ENCODE measurements around the gene PFKFB1. TPM values are rescaled to one million over a fixed set of nuclear protein-coding genes. Genes with fewer than 3 reads are reported as not detected.
"Not testable (repeated sequence)": the region's sequence is repeated elsewhere in the genome, so short reads cannot be mapped to it uniquely, and the experiment has no call there.

The PFKFB1 gene
- total RNA-seq, 1 experiment from 2014 or later = not detected

GRCh38 chrX:54995621-54996020 lies 1.6 kb upstream of the PFKFB1 start:
- in situ Hi-C loops (cut with HindIII; ENCODE audit: low pct_unique_long_range_greater_than_20kb, low sequenced_read_pairs) = no loop called here
- DNase-seq (ENCODE audit: low read depth) = no peak

- no peak for DNase-seq (ENCODE audit: low read depth)
- in situ Hi-C loops (cut with HindIII; ENCODE audit: low pct_unique_long_range_greater_than_20kb, low sequenced_read_pairs) = no loop called here
Observed at GRCh38 chrX:54994668-54995351, 822 bp upstream of the PFKFB1 start.

DNA sequence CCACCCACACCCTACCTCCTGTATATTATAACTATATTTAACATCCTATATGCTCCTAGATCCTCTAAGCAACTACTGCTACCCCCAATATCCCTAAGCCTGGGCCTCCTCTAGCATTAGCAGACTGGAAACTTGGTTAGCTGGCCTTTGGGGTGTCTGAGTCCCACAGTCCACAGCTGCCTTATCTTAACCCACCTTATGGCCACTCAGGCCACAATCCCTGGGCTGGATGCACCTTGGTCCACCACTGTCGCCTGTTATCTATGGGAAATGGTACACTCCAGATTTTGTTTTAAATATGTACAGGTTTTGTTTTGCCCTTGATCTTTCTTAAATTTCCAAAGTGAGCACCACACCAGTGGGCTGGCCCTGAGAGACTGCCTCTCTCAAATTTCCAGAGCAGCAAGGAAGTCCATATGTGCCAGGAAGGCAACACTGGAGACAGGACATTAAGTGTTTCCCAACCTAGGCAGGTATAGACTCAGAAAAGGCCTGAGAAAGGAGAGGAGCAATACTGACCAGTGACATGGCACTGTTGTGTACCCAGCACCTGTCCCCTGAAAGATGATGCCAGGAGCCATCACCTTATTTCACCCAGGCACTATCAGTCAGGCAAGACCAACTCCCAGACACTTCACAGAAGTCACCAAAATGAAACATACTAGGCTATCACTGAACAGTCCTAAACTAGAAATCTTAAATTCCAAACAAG lies 921 bp downstream of the PFKFB1 start:
- DNase-seq (ENCODE audit: low read depth) = no peak
- in situ Hi-C loops (cut with HindIII; ENCODE audit: low pct_unique_long_range_greater_than_20kb, low sequenced_read_pairs) = no loop called here

GRCh38 chrX:54991706-54992105 lies 2.3 kb downstream of the PFKFB1 start:
- in situ Hi-C loops (cut with HindIII; ENCODE audit: low pct_unique_long_range_greater_than_20kb, low sequenced_read_pairs) = no loop called here
- DNase-seq (ENCODE audit: low read depth) = no peak

DNA sequence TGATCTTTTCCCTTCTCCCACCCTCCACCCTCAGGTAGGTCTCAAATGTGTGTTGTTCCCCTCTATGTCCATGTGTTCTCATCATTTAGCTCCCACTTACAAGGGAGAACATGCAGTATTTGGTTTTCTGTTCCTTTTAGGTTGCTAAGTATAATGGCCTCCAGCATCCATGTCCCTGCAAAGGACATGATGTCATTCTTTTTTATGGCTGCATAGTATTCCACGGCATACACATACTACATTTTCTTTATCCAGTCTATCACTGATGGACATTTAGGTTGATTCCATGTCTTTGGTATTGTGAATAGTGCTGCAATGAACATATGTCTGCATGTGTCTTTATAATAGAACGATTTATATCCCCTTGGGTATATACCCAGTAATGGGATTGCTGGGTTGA lies 10.7 kb downstream of the PFKFB1 start:
- in situ Hi-C loops (cut with HindIII; ENCODE audit: low pct_unique_long_range_greater_than_20kb, low sequenced_read_pairs); DNase-seq (ENCODE audit: low read depth): not testable (repeated sequence)

- in situ Hi-C loops (cut with HindIII; ENCODE audit: low pct_unique_long_range_greater_than_20kb, low sequenced_read_pairs) = no loop called here
- DNase-seq (ENCODE audit: low read depth) = no peak
Observed at GRCh38 chrX:54980334-54980733, 13.7 kb downstream of the PFKFB1 start.

- in situ Hi-C loops (cut with HindIII; ENCODE audit: low pct_unique_long_range_greater_than_20kb, low sequenced_read_pairs) = no loop called here
- DNase-seq (ENCODE audit: low read depth) = no peak
Observed at GRCh38 chrX:54979432-54979831, 14.6 kb downstream of the PFKFB1 start.

DNA sequence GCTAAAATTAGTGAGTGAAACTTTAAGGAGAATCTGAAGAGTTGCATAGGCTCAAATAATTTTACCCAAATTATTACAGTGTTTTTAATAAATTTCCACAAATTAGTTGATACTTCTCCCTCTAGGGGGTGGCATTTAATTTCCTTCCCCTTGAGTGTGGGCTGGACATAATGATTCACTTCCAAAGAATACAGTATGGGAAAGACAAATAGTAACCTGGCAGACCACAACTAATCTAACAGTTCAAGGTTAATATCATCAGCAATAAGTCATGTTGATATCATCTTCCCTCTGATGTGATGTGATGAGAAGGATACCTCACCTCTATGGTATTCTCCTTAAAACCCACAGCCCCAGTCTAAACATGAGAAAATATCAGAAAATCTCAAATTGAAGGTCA lies 15.5 kb downstream of the PFKFB1 start:
- in situ Hi-C loops (cut with HindIII; ENCODE audit: low pct_unique_long_range_greater_than_20kb, low sequenced_read_pairs) = no loop called here
- no peak for DNase-seq (ENCODE audit: low read depth)

- in situ Hi-C loops (cut with HindIII; ENCODE audit: low pct_unique_long_range_greater_than_20kb, low sequenced_read_pairs) = no loop called here
- DNase-seq (ENCODE audit: low read depth) = no peak
Observed at GRCh38 chrX:54977387-54977786, 16.6 kb downstream of the PFKFB1 start.

GRCh38 chrX:54964766-54965497 lies 29.1 kb downstream of the PFKFB1 start:
- DNase-seq (ENCODE audit: low read depth) = no peak
- in situ Hi-C loops (cut with HindIII; ENCODE audit: low pct_unique_long_range_greater_than_20kb, low sequenced_read_pairs) = no loop called here

- DNase-seq (ENCODE audit: low read depth) = no peak
- in situ Hi-C loops (cut with HindIII; ENCODE audit: low pct_unique_long_range_greater_than_20kb, low sequenced_read_pairs) = no loop called here
Observed at GRCh38 chrX:54961750-54962149, 32.2 kb downstream of the PFKFB1 start.

- in situ Hi-C loops (cut with HindIII; ENCODE audit: low pct_unique_long_range_greater_than_20kb, low sequenced_read_pairs) = no loop called here
- no peak for DNase-seq (ENCODE audit: low read depth)
Observed at GRCh38 chrX:54950730-54951375, 43.1 kb downstream of the PFKFB1 start.

DNA sequence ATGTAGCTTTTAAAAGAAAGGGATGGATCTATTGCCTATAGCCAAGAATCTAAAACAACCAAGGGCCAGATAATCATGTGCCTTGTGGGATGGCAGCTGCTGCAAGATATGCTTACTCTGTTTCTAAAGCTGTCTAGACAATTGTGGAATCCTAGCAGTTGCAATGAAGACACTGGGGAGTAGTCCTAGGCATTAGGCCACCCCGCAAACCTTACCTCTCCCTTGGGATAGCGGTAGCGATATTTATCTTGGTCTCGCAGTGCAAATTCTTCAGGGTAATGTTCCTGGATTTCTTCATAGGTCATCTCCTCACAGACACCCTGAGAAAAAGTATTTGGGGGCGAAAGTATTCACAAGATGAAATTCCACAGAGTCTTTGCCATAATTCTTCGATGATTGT lies 48.8 kb downstream of the PFKFB1 start:
- DNase-seq (ENCODE audit: low read depth) = no peak
- in situ Hi-C loops (cut with HindIII; ENCODE audit: low pct_unique_long_range_greater_than_20kb, low sequenced_read_pairs) = no loop called here

DNA sequence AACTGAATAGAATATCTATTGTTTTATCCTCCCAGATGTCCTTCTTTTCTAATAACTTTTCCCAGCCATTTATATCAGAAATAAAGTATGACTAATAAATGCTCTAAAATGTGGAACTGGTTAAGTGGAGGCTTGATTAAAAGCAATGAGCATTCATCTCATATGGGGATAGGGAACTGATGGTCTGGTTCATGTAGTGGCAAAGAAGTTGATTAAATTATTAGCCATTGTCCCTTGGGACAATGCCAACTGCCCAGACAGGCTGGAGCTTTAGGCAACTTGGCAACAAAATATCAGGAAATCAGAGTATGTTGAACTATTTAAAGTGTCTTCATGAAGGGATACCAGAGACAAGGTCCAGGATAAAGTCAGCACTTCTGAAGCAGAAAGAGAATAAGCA lies 49.2 kb downstream of the PFKFB1 start:
- in situ Hi-C loops (cut with HindIII; ENCODE audit: low pct_unique_long_range_greater_than_20kb, low sequenced_read_pairs) = no loop called here
- no peak for DNase-seq (ENCODE audit: low read depth)

DNA sequence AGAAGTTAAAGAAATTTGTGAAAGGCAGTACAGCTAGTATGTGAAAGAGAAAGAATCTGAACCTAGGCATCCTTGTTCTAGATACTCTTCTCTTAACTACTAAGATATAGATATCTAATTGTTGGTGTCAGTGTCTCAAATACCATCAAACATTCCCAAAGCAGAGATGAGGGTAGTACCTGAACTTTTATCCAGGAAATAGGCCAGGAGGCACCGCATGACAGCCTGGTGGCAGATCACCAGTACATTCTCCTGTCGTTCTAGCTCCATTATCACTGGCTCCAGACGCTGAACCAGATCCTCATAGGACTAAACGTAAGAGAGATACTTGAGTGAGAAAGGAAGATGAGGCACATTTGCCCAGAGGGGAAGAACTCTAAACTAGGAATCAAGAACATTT lies 56.6 kb downstream of the PFKFB1 start:
- in situ Hi-C loops (cut with HindIII; ENCODE audit: low pct_unique_long_range_greater_than_20kb, low sequenced_read_pairs) = no loop called here

GRCh38 chrX:54935306-54935705 lies 58.7 kb downstream of the PFKFB1 start:
- in situ Hi-C loops (cut with HindIII; ENCODE audit: low pct_unique_long_range_greater_than_20kb, low sequenced_read_pairs) = no loop called here
- no peak for DNase-seq (ENCODE audit: low read depth)

More for the DNA sequence above, 56.6 kb downstream of the PFKFB1 start:
- no peak for DNase-seq (ENCODE audit: low read depth)

- in situ Hi-C loops (cut with HindIII; ENCODE audit: low pct_unique_long_range_greater_than_20kb, low sequenced_read_pairs) = no loop called here
- DNase-seq (ENCODE audit: low read depth) = no peak
Observed at GRCh38 chrX:54934890-54935289, 59.1 kb downstream of the PFKFB1 start.

- in situ Hi-C loops (cut with HindIII; ENCODE audit: low pct_unique_long_range_greater_than_20kb, low sequenced_read_pairs) = no loop called here
Observed at GRCh38 chrX:54934058-54934457, 59.9 kb downstream of the PFKFB1 start.

More at GRCh38 chrX:54934058-54934457, 59.9 kb downstream of the PFKFB1 start:
- DNase-seq (ENCODE audit: low read depth) = no peak
